GM04503 (cell line): ENCODE measurements around the gene AUTS2.

Experiments used
- DNase-seq: peaks from one replicate; pipeline ENCODE4 v3.0.0-alpha.2; 2012; ENCODE audit warnings: low read depth

AUTS2 gene

GRCh38 chr7:70134029-70134770 is 535.9 kb downstream of the AUTS2 start:
- DNase-seq: no peak

- DNase-seq: no peak
Observed at GRCh38 chr7:70135656-70136055, 537.4 kb downstream of the AUTS2 start.

- no peak for DNase-seq
Observed at GRCh38 chr7:70137126-70137525, 538.9 kb downstream of the AUTS2 start.

- DNase-seq: no peak
Observed at GRCh38 chr7:70142247-70142932, 544.1 kb downstream of the AUTS2 start.

- peak; percentile 81 for DNase-seq
Observed at GRCh38 chr7:70143075-70144044, 545.1 kb downstream of the AUTS2 start.

GRCh38 chr7:70148997-70149396 is 550.7 kb downstream of the AUTS2 start:
- no peak for DNase-seq

GRCh38 chr7:70152313-70152712 is 554.0 kb downstream of the AUTS2 start:
- DNase-seq: no peak

- no peak for DNase-seq
Observed at GRCh38 chr7:70153933-70154332, 555.7 kb downstream of the AUTS2 start.

- DNase-seq: no peak
Observed at GRCh38 chr7:70154521-70155180, 556.4 kb downstream of the AUTS2 start.

- DNase-seq: no peak
Observed at GRCh38 chr7:70156057-70156456, 557.8 kb downstream of the AUTS2 start.

- DNase-seq: no peak
Observed at GRCh38 chr7:70159121-70159520, 560.8 kb downstream of the AUTS2 start.

GRCh38 chr7:70165477-70166170 is 567.3 kb downstream of the AUTS2 start:
- no peak for DNase-seq

GRCh38 chr7:70171369-70171920 is 573.2 kb downstream of the AUTS2 start:
- DNase-seq: no peak

GRCh38 chr7:70177166-70177565 is 578.9 kb downstream of the AUTS2 start:
- DNase-seq: no peak

- no peak for DNase-seq
Observed at GRCh38 chr7:70178211-70178610, 579.9 kb downstream of the AUTS2 start.

- no peak for DNase-seq
Observed at GRCh38 chr7:70178787-70179186, 580.5 kb downstream of the AUTS2 start.

- no peak for DNase-seq
Observed at GRCh38 chr7:70182521-70182920, 584.2 kb downstream of the AUTS2 start.

- DNase-seq: no peak
Observed at GRCh38 chr7:70183278-70183677, 585.0 kb downstream of the AUTS2 start.

- DNase-seq: peak; percentile 4
Observed at GRCh38 chr7:70188901-70189650, 590.8 kb downstream of the AUTS2 start.

GRCh38 chr7:70189776-70190175 is 591.5 kb downstream of the AUTS2 start:
- no peak for DNase-seq
